GM18511 (cell line): ENCODE measurements around the gene EPHX1.
A peak's percentile ranks its signal among the peaks of the same experiment; 100 is the strongest.

Source experiments
- ATAC-seq: cut with Tn5 transposase; IDR thresholded peaks from one replicate; pipeline ENCODE4 v1.9.1; 2021; ENCODE audit warnings: mild to moderate bottlenecking, moderate library complexity; ENCODE audit not compliant: unreplicated experiment

Gene EPHX1

DNA sequence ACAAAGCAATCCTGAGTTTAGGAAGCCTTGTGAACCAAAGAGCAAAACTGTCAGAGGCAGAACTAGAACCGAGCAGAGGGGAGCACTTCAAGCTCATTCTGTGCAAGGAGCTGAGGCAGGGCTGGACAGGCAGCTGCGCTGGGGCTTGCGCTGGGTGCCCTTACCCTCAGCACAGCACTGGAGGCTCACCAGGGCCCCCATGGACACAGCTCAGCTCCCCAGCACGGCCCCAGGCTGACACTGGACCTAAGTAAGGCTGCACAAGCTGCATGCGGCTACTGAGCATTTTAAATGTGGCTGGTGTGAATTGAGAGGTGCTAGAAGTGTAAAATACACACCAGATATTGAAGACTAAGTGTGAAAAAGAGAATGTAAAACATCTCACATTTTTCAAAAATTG, 50.2 kb downstream of the EPHX1 start:
- ATAC-seq, result no peak

- no peak for ATAC-seq
Measured at GRCh38 chr1:225860876-225861441, 51.0 kb downstream of the EPHX1 start.

DNA sequence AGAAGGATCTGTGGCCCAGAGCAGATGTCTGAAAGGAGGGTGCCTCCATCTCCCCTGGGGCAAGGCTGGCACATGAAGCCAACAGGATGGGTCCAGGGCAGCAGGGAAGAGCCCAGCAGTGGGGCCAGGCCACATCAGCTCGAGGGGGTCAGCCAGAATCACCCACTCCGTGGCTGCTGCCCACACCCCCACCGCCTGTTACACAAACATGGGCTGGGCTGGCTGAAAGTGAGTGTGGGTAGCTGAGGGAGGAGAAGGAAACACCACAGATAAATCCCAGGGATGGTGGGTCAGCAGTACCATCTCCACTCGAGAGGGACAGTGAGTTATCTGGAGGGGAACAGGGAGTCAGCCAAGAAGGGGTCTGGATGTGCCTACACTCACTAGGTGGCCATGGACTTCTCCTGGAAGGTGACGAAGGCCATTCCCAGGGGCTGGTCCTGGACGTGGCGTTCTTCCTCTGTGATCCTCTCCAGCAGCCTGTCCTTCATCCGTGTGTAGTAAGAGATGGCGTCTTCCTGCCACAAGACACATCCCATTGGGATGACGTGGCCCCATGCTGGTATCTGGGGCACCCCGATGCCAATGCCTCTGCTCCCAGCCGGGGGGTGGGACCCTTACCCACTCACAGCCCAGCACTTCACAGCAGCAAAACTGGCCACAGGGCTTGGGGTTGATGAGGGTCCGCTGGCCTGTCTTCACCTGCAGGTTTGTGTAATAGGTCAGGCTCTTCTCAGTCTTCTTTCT, 52.1 kb downstream of the EPHX1 start:
- ATAC-seq, result no peak

- ATAC-seq, result no peak
Measured at GRCh38 chr1:225862581-225862950, 52.6 kb downstream of the EPHX1 start.

GRCh38 chr1:225863167-225863566, 53.2 kb downstream of the EPHX1 start:
- ATAC-seq, result no peak

GRCh38 chr1:225865514-225865913, 55.6 kb downstream of the EPHX1 start:
- ATAC-seq, result peak; percentile 4

GRCh38 chr1:225866061-225866837, 56.3 kb downstream of the EPHX1 start:
- peak; percentile 90 for ATAC-seq

DNA sequence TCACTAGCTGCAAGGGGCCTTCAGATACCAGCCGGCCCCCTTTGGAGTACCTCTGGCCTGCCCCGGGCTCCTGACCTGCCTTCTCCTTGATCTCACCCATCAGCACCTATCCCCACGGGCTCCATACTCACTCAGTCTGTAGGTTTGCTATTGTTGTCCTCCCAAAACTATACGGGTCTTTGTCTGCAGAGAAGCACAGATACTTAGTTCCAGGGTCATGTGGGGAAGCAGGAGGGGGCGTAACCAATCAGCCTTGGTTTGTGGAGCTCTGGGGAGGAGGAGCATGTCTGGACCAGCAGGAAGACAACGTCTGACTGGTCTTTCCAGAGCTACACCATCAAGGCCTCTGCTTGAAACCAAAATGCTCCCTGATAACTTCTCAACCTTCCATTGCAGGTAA, 57.1 kb downstream of the EPHX1 start:
- ATAC-seq, result no peak

GRCh38 chr1:225868631-225869330, 58.9 kb downstream of the EPHX1 start:
- ATAC-seq, result no peak

- ATAC-seq, result no peak
Measured at GRCh38 chr1:225870911-225871310, 61.0 kb downstream of the EPHX1 start.

DNA sequence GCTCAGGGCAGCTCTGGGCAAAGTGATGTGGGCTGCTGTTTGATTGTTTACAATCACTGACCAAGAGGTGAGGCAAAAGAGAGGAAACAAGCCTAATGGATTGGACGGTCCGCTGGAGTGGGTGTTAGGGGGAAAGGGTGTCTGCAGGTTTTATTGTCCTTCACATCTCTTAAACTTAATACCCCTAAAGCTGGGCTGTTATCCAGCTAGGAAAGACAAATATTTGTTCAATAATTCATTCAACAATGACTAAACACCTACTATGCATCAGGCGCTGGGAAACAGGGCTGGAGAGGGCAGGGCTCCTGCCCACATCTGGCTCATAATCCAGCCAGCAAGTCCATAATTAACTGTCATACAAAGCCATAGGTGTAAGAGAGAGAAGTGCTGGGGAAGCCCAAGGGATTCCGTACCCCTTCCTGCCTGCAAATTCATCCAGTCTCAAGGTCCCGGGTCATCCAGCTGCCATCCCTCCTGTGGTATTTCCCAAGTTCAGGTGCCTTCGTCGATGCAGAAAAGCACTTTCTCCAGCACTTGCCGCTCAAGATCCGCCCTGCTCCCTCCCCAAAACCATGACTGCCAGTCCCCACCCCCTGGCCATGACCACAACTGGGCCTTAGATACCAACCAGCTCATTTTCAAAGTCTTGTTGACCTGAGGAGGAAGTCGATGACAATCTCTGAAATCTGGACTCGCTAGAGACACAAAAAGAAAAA, 61.6 kb downstream of the EPHX1 start:
- ATAC-seq, result no peak

GRCh38 chr1:225872075-225872430, 62.1 kb downstream of the EPHX1 start:
- ATAC-seq, result no peak

DNA sequence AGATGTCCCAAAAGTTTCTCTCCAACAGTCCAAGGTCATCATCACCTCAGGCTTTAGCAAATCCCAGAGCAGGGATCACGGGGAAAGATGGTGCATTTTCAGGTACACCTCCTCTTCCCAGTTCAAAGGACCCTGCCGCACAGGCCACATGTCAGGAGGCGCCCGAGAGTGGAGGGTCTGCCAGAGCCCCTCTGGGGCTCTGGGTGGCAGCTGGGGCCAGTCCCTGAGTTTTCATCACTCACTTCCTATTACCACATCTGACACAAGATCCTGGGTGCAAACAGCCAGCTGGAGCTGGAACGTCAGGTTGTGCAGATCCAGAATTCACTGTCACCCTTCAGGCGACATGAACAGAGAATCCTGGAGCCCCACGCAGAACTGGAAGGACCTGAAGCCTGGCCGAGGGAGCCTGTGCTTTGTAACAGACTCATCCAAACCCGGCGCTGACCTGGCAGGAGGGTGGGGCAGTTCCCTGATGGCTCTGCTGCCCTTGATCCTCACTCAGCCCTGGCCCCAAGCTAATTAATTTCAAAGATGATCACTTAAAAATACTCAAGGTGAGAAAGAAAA, 63.4 kb downstream of the EPHX1 start:
- ATAC-seq, result no peak

GRCh38 chr1:225874431-225874830, 64.5 kb downstream of the EPHX1 start:
- ATAC-seq, result no peak

DNA sequence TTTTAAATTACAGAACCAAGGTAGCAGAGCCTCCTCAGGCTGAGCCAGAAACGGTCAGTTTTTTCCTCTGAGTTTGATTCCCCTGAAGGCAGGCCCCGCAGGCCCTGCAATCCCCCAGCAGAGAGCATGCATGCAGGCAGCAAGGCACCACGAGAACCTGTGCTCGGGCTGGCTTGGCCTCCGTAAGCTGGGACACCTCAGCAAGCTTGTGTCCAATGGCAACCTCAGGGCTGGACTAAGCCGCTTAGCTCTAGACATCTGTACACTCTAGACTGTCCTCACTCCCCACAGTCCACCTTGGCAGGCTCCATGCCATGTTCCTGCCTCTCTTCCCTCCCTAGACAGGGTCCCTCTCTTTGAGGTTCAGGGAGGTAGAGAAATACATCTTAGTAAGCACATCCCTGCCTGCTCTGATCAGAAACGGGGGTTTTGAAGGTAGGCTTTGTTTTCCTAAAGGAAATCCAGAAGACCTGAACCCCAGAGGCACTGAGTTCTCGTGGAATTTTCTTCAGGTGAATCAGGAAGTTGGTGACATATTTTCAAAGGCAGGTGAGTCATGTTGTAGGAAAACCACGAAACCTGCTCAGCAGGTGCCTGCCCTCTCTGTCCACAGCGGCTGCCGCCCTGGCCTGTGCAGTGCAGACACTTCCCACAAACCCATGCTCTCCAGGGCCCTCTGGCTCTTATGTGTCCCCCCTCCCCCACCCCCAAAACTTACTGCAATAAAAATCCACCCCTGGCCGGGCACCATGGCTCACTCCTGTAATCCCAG, 65.3 kb downstream of the EPHX1 start:
- ATAC-seq, result no peak

GRCh38 chr1:225876900-225877510, 67.1 kb downstream of the EPHX1 start:
- ATAC-seq, result no peak

- no peak for ATAC-seq
Measured at GRCh38 chr1:225877580-225877979, 67.7 kb downstream of the EPHX1 start.

DNA sequence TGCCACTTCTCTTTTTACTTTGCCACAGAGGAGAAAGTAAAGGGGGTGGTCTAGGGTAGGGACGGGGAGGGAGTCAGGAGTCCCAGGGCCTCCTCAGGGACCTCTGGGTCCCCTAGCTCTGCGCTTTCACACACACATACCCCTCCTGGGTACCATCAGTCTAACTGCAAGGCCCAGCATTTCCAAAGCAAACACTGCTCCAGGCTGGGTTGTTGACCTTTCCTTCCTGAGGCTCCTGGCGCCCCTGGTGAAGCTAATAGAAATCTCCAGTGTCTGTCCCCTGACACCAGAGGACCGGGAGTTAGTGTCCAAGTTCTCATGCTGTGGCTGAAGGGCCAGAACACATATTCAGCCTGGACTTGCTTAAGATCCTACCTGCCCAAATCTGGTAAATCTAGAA, 68.4 kb downstream of the EPHX1 start:
- no peak for ATAC-seq

DNA sequence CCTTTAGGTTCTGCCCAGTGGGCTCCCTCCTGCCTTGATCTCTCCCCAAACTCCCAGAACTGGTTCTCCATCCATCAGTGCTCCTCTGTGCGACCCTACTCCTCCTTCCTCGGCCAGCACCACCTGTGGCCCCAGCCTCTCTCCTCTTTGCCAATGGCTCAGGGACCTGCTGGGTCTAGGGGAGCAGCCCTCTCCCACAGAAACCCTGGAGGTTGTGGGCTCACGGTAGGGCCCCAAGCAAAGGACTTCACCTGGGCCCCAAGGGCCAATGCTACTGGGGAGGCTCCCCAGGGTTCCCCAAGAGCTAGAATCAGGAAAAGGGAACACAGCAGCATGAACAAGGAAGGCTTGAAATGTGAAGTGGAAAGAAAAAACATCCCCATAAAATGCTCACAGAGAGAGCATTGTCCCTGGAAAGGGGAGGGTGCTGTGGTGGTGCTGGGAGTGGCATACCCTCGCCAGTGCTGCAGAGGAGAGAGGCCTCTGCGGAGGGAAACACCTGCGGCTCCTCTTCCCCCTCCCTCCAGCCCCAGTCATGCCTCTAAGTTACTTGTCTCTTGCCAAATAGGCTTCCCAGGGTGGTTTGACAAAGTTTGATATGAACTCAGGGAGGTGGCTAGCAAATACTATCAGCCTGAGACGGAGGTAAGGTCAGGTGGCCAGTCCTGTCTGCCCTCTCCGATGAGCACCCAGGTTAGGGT, 69.7 kb downstream of the EPHX1 start:
- no peak for ATAC-seq
